ENCODE results near the gene APPBP2.
"Not testable (repeated sequence)": the region's sequence is repeated elsewhere in the genome, so short reads cannot be mapped to it uniquely, and the experiment has no call there.

Gene APPBP2

GRCh38 chr17:60525685-60526514 lies at the start of gene APPBP2:
Gene APPBP2, minus strand, starts transcription at chr17:60526242. Its CDS starts 311 bp downstream, at chr17:60525931.
- DNase-seq: peak; percentile 63 to 65

GRCh38 chr17:60573236-60574051 lies 47.4 kb upstream of the APPBP2 start:
- DNase-seq: no peak

- no peak for DNase-seq
Measured at GRCh38 chr17:60565233-60565632, 39.2 kb upstream of the APPBP2 start.

GRCh38 chr17:60563743-60564142 lies 37.7 kb upstream of the APPBP2 start:
- no peak for DNase-seq

GRCh38 chr17:60562421-60562820 lies 36.4 kb upstream of the APPBP2 start:
- no peak for DNase-seq

GRCh38 chr17:60560860-60561257 lies 34.8 kb upstream of the APPBP2 start:
- no peak for DNase-seq

GRCh38 chr17:60559995-60560859 lies 34.2 kb upstream of the APPBP2 start:
- no peak for DNase-seq

- DNase-seq: no peak
Measured at GRCh38 chr17:60559659-60559994, 33.6 kb upstream of the APPBP2 start.

- DNase-seq: no peak
Measured at GRCh38 chr17:60557805-60558204, 31.8 kb upstream of the APPBP2 start.

GRCh38 chr17:60555786-60556185 lies 29.7 kb upstream of the APPBP2 start:
- DNase-seq: no peak

GRCh38 chr17:60554377-60554788 lies 28.3 kb upstream of the APPBP2 start:
- no peak for DNase-seq

GRCh38 chr17:60552255-60552654 lies 26.2 kb upstream of the APPBP2 start:
- not testable (repeated sequence) for DNase-seq

GRCh38 chr17:60548990-60549389 lies 22.9 kb upstream of the APPBP2 start:
- DNase-seq: no peak

- DNase-seq: no peak
Measured at GRCh38 chr17:60545465-60546191, 19.6 kb upstream of the APPBP2 start.

GRCh38 chr17:60542071-60542470 lies 16.0 kb upstream of the APPBP2 start:
- DNase-seq: no peak

- no peak for DNase-seq
Measured at GRCh38 chr17:60540460-60540859, 14.4 kb upstream of the APPBP2 start.

GRCh38 chr17:60539807-60540206 lies 13.8 kb upstream of the APPBP2 start:
- no peak for DNase-seq

- DNase-seq: no peak
Measured at GRCh38 chr17:60538726-60539125, 12.7 kb upstream of the APPBP2 start.

GRCh38 chr17:60535382-60536279 lies 9.6 kb upstream of the APPBP2 start:
- DNase-seq: no peak

GRCh38 chr17:60534613-60535157 lies 8.6 kb upstream of the APPBP2 start:
- DNase-seq: no peak

- DNase-seq: no peak
Measured at GRCh38 chr17:60534010-60534555, 8.0 kb upstream of the APPBP2 start.

All from activated CD4-positive, alpha-beta T cell treated with anti-CD3 and anti-CD28 coated beads for 4 hours (primary cell).